ENCODE measurements around the gene RASSF10.

GRCh38 chr11:12995188-12995587, 13.9 kb upstream of the RASSF10 start:
- TF ChIP-seq CTCF (IDR thresholded peaks at IDR 0.05) (no peak), POLR2A (IDR thresholded peaks at IDR 0.05) (no peak), POLR2AphosphoS5 (IDR thresholded peaks at IDR 0.05) (no peak)

All from upper lobe of left lung (tissue), 4 donors.